Stimulated activated CD4-positive, alpha-beta T cell treated with anti-CD3 and anti-CD28 coated beads, Interleukin-15, amount 100 ng/mL, for 1 hour (primary cell): Measurements from ENCODE around the gene PDP2.
A peak's percentile ranks its signal among the peaks of the same experiment; 100 is the strongest.
"Not testable (repeated sequence)": the region's sequence is repeated elsewhere in the genome, so short reads cannot be mapped to it uniquely, and the experiment has no call there.

Experiments
- DNase-seq, 2 donors: peaks; one replicate each; pipeline ENCODE4 v3.0.0-alpha.2; 2020; ENCODE audit warnings: low read depth in 1 of 2, low spot score in 1 of 2

PDP2 gene

DNA sequence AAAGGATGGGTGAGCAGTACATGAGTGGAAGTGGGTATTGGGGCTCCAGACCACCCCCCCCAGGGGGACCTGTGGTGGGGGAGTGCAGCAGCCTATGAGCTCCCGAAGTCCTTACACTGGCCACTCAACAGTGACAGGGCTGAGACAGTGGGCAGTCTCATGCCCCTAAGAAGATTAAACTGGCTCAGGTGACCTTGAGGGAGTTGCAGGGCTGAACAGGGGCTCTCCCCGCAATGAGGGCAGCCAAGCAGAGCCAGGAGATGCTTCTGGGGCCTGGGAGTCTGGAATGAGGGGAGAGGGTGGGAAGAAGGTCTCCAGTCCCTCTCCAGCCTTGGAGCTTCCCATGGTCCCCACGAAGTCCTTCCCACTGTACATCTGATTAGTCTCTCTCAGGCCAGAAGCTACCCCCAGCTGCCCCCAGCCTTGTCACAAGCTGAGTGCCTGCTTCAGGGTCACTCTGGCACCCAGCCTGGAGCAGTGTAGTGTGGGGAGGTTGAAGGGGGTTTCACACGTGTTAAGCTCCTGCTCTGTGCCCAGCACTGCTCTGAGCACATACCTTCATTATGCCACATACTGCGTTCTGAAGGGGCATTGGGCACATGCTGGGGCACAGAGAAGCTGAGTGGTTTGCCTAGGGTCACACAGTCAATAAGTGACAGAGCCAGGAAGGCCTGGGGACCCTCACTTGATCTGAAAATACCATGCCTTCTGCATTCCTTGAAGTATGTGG lies 39.4 kb downstream of the PDP2 start:
- no peak for DNase-seq

- DNase-seq, result no peak
Observed at GRCh38 chr16:66920299-66920590, 39.9 kb downstream of the PDP2 start.

GRCh38 chr16:66920924-66921680 lies 40.8 kb downstream of the PDP2 start:
- DNase-seq, result no peak

DNA sequence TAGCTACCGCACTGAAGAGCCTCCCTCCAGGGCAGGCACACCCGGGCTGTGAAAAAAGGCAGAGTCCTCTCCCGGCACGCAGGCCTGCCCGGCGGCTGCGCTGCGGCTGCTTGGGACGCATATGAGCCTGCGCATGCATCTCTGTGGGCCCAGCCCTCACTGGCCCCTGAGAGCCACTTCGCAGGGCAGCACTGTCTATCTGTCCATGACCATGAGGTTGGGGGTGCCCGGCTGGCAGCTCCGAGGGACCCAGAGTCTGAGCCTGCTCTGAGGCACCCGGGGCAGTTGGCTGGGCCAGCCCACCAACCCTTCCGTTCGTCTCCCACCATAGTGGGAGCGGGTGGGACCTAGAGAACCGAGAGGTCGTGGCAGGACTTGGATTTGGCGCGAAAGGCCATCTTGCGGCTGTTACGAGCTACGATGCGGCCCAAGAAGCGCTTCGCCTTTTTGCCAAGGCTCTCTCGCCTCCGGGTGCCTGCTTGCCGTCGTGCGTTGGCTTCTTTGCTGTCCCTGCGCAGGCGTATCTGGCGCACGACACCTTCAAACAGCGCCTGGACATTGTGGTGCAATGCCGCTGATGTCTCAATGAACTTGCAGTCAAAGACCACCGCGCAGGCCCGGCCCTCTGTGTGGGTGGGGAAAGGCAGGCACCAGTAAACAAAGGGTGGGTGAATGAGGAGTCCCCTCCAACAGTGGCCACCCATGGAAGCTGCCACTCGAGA lies 41.6 kb downstream of the PDP2 start:
- DNase-seq, result no peak

- no peak for DNase-seq
Observed at GRCh38 chr16:66923247-66923731, 43.0 kb downstream of the PDP2 start.

DNA sequence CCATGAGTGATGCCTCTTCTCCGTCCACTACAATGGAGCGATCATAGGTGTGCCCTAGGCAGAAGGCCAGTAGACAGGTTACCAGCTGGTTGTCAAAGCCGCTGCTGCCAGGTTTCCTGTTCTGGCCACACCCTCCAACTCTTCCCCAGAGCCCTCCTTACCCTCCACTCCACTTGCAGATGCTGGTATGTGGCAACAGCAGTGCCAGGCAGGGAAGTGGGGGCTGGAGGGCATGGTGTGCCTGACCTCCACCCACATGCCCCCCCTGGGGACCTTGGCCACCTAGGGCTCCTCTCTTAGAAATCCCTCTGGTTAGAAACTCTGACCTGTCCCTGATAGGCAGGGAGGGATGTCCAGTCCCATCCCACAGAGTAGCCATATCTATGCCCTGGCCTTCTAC lies 43.6 kb downstream of the PDP2 start:
- no peak for DNase-seq

DNA sequence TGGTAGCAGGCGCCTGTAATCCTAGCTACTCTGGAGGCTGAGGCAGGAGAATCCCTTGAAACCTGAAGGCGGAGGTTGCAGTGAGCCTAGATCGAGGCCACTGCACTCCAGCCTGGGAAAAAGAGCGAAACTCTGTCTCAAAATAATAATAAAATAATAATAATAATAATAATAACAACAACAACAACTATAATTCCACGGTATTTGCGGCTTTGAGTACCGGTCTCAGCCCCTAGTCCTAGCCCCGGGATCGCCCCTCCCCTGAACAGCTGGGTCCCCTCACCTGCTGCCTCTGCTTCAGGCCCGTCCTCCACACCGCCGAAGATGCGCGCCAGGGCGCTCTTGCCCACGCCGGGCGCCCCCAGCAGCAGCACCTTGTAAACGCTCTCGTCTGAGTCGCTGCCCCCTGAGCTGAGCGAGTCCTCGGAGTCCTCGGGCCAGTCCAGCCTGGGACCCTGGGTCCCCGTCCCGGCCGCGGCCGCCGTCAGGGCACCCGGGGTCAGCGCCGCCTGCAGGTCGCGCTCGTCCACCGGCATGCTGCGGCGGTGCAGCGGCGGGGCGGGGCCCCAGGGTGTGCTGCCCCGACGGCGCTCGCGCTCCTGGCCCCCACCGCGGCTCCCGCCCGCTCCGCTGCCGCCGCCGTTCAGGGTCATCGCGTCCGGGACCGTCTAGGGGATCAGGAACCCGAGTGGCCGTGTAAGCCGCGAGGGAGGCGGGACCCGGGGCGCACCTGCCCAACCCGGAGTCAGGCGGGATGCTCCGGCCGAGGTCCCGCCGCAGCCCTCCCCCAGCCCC lies 44.4 kb downstream of the PDP2 start:
- peak in 1 of 2 donors; percentile 21 for DNase-seq

DNA sequence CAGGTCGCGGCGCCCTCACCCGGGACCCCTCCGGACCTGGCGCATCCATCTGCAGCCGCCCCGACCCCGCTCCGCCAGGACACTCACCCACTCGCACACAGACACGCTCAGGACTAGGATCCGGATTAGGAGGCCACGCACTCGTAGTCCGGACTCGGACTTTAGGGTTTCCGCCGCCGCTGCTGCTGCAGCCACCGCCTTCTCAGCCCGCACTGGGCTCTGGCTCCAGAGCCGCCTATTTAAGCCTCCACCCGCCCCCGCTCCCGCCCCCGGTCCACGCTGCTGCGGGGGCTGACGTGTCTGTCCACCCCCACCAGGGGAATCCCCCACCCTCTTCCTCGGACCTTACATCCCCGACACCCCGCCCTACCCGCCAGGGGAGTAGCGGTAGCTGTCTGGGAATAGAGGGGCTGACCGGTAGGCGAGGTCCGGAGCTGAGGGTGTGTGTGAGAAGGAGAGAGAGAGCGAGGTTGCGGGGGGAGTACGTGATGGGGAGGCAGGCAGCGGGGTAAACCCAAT lies 45.1 kb downstream of the PDP2 start, which contains the start of gene RRAD:
Gene RRAD (minus strand): TSS at position 214 of the 519 bp plus-strand sequence. CDS start 356 bp downstream, outside the sequence.
- DNase-seq, result no peak

GRCh38 chr16:66926171-66926947 lies 46.0 kb downstream of the PDP2 start:
- DNase-seq, result no peak

- no peak for DNase-seq
Observed at GRCh38 chr16:66926961-66927436, 46.7 kb downstream of the PDP2 start.

DNA sequence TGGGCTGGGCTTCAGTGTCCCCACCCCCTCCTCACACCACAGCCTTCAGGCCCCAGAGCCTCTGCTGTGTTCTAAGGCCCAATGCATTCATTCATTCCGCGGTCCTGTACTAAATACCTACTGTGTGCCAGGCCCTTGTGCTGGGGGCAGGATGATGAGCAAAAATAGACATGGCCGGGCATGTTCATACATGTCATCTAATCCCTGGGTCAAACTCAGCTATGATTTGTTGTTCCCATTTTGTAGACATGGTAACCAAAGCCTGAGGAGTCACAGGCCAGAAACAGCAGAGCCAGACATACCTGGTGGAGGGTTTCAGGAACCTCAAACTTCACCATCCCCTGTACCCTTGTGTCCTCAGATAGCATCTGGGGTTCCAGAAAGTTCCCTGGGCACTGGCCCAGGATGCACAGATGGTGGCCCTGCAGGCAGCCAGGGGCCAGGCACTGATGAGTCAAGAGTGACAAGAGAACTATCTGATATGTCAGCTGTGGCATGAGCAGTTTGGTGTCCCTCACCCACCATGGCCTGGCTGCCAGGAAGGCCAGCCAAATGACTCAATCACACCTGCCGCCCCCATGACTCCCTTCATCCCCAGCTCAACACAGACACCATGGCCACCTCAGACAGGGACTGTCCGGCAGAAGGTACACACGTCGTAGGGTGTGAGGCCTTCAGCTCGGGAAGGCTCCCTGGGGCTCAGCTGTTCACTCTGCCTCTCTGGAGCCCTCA lies 47.8 kb downstream of the PDP2 start:
- DNase-seq, result no peak

- no peak for DNase-seq
Observed at GRCh38 chr16:66928702-66929388, 48.5 kb downstream of the PDP2 start.

DNA sequence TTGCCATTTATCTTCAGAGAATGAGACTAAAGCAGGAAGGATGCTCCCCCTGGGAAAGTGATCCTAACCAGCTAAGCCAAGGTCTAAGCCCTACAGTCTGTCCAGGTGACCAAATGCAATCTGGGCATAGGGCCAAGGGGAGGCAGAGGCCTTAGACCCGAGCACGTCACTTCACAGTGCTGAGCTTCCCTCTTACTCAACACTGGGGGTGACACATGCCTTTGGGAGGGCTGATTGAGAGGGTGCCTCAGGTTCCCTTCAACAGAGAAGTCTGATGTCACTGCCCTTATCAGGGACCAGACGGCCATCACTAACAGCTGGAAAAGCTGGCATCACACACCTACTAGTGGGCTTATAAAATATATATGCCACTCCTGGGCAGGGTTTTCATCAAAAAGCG lies 49.9 kb downstream of the PDP2 start:
- no peak for DNase-seq

DNA sequence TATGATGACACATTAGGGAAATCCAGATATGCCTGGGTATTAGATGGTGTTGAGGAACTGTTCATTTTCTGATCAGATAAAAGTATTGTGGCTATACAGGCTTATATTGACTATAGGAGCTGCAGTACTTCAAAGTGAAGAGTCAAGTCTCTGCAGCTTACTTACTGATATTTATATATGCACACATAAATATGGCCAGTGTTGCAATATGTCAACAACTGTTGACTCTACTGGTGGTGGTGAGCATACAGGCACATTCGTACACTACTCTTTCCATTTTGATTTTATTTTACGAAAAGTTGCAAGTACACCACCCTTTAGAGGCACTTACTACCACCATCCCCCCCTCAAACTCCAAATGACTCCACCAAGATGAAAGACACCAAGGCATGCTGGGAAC lies 51.4 kb downstream of the PDP2 start:
- no peak for DNase-seq

- no peak for DNase-seq
Observed at GRCh38 chr16:66932076-66932475, 51.8 kb downstream of the PDP2 start.

DNA sequence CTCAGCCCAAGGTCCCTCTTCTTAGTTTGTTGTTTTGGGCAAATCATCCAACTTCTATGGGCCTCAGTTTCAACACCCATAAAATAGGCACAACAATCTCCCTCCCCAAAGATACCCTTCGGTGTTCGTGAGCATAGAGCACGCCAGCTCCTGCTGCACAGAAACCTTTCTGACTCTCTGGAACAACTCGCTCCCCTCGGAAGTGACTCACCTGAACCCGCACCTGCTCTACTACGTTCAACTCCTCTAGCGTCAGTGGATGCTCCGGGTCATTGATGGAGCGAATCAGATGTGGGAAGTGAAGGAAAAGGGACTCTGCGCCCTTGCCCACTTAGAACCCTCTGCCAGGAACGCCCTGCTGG lies 53.4 kb downstream of the PDP2 start:
- DNase-seq, result peak in 1 of 2 donors; percentile 22

DNA sequence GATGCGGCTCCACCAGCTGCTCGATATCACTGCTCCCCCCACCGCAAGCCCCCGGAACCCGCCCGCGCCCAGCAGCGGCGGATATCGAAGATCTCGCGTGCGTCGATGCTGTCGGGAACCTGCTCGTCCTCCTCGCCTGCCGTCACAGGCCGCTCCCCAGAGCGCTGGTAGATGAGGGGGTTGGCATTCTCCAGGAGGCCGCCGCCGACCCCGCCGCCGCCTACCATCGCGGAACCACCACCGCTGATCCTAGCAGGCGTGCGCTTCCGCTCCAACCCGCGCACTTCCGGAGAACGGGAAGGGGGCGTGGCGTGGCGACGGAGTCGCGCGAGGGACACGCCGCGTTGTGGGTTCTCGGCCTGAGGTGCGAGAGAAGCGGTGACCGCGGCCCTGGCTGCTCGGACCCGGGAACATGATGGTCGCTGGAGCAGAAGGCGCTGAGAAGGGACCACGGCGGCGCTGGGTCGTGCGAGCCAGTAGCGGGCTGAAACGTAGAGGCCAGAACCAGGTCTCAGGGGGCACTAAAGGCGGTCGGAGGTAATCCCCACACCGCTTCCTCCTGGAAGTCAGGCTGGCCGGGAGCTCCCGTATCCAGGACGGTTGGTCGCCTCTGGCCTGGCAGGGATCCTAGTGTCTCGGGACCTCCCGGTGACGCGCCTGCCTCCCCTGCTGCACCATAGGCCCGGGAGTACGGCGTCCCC lies 54.0 kb downstream of the PDP2 start, which contains the start of gene CIAO2B:
Gene CIAO2B (minus strand): TSS at position 265 of the 701 bp plus-strand sequence. CDS start 38 bp downstream, at position 227.
- peak; percentile 75 to 86 for DNase-seq

DNA sequence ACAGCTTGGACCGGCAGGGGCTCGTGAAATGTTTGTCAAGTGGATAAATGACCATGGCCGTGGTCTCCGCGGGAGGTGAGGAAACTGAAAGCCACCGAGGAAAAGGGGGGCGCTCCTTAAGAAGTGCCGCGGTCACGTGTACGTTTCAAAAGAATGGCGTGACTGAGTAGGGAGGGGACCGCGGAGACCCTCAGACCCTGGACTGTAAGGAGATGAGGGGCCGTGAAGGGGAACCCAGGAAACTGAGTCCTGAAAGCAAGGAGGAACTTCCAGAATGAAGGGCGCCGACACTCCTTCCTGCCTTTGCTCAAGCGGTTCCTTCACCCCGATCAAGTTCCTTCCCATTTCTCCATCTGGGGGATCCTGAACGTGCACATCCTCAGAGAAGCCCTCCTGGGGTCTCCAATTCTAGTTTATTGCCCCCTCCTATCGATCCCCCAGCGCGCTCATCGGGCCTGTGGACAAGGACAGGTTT lies 54.6 kb downstream of the PDP2 start:
- not testable (repeated sequence) for DNase-seq
